Memory B cell (primary cell): ENCODE measurements around the gene FANCI.

Experiments used
- ATAC-seq: fragments of 150-1000 bp; cut with Tn5 transposase; 2 replicates; pipeline ENCODE4 v1.10.0; 2021; ENCODE audit warnings: low read depth, mild to moderate bottlenecking, moderate library complexity
- DNase-seq, 2 donors: peaks; one replicate each; pipeline ENCODE4 v3.0.0; 2022; ENCODE audit warnings: low spot score in 2 of 2
- H3K27ac Mint-ChIP-seq: one replicate; pipeline ENCODE4 v1.8.0; 2022; ENCODE audit warnings: mild to moderate bottlenecking, moderate library complexity, mixed read lengths
- H3K27me3 Mint-ChIP-seq: one replicate; pipeline ENCODE4 v1.8.0; 2022; ENCODE audit warnings: mixed read lengths
- H3K36me3 Mint-ChIP-seq: one replicate; pipeline ENCODE4 v1.8.0; 2022; ENCODE audit warnings: mild to moderate bottlenecking, mixed read lengths
- H3K4me1 Mint-ChIP-seq: one replicate; pipeline ENCODE4 v1.8.0; 2022; ENCODE audit warnings: mixed read lengths
- H3K4me3 Mint-ChIP-seq: one replicate; pipeline ENCODE4 v1.8.0; 2022; ENCODE audit warnings: mild to moderate bottlenecking, moderate library complexity, mixed read lengths
- H3K9me3 Mint-ChIP-seq: one replicate; pipeline ENCODE4 v1.8.0; 2022; ENCODE audit warnings: mixed read lengths

The FANCI gene

DNA sequence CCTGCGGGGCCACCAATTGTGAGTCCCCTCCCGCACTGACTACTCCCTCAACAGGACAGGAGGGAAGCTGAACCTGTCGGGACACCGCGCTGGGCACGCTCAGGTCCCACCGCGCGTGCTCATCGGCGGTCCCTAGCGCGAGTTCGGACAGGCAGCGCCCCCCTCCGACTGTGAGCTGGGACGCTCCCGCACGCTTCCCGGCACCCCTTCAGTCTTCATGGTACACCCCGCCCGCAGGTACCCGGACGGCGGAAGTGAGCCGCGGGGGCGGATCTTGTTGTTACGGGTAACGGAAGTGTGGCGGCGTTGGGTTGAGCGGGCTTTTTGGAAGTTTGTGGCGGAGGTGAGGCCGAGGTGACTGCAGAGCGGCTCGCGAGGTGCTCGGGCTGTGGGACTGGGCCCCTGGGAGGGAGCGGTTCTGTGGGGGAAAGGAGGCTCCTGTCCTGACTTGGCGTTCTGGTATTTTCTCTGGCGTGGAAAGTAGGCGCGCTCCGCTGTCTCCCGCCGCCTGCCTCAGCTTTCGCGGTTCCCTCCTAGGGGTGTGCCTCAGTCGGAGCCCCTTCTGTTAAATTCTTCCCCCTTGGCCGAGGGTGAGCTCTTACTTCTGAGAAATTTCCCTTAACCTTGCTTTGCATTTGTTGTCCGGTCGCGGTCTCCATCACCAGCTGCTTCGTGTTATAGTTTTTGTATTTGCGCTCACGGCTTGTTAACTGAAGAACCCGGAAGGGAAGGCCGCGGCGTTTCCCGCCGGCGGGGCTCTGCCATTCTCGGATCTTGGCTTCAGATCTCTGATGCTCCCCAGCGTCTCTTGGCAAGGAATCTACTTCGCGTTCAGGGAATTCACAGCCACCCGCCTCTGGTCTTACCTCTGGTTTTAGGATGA lies at the start of gene FANCI:
TSS of gene FANCI (plus strand) at position 289 of the 883 bp plus-strand sequence. CDS start 3,669 bp downstream, outside the sequence.
- peak; percentile 95 for ATAC-seq
- Mint-ChIP-seq H3K4me3 (peak within 1 kb of the TSS; percentile 83), H3K4me1 (peaks cover 17% of the 10 kb centered on the region), H3K27me3 (no peaks in the 10 kb centered on the region), H3K36me3 (peaks cover 4% of the 10 kb centered on the region), H3K9me3 (no peaks in the 10 kb centered on the region), H3K27ac (peak within 1 kb of the TSS; percentile 51)
- peak; percentile 88 to 97 for DNase-seq

DNA sequence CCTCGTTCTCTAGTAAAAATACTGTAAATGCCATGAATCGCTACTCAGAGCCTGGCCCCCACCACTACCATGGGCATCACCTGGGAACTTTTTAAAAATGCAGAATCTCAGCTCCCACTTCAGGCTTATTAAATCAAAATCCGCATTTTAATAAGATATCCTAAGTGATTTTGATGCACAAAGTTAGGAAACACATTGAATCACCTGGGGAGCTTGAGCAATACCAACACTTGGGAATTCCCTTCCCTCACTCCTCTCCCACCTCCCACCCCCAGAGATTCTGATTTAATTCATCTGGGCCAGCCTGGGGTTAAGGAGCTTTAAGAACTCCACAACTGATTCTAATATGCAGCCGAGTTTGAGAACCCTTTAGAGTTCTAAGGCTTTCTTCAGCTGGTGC lies 49.2 kb upstream of the FANCI start:
- no peak overlapping the region for H3K4me3 Mint-ChIP-seq
- ATAC-seq (no peak), DNase-seq (no peak)
- no peaks in the 10 kb centered on the region for H3K4me1 Mint-ChIP-seq
- no peak overlapping the region for H3K27ac Mint-ChIP-seq
- H3K9me3 Mint-ChIP-seq, result no peaks in the 10 kb centered on the region
- H3K27me3 Mint-ChIP-seq, result no peaks in the 10 kb centered on the region
- H3K36me3 Mint-ChIP-seq, result peaks cover 33% of the 10 kb centered on the region

DNA sequence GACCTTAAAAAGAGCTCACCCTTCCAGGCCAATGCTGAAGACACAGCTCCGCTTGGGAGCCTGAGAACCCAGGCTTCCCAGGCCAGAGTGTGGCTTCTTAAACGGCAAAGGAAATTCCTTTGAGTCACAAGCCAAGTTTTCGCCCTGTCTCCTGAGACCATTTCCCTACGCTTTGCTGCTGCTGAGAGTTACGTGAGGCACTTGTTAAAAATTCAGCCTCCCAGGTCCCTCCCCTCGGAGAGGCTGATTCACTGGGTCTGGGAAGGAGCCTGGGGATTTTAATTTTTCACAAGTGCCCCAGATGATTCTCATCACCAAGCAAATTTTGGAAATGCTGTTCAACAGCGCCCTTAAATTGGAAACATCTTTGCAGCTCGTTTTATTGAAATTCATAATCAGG lies 47.9 kb upstream of the FANCI start:
- peaks cover 31% of the 10 kb centered on the region for H3K36me3 Mint-ChIP-seq
- no peaks in the 10 kb centered on the region for H3K27me3 Mint-ChIP-seq
- ATAC-seq (no peak), DNase-seq (no peak)
- H3K9me3 Mint-ChIP-seq, result no peaks in the 10 kb centered on the region
- no peak overlapping the region for H3K4me3 Mint-ChIP-seq
- H3K27ac Mint-ChIP-seq, result no peak overlapping the region
- H3K4me1 Mint-ChIP-seq, result no peaks in the 10 kb centered on the region

DNA sequence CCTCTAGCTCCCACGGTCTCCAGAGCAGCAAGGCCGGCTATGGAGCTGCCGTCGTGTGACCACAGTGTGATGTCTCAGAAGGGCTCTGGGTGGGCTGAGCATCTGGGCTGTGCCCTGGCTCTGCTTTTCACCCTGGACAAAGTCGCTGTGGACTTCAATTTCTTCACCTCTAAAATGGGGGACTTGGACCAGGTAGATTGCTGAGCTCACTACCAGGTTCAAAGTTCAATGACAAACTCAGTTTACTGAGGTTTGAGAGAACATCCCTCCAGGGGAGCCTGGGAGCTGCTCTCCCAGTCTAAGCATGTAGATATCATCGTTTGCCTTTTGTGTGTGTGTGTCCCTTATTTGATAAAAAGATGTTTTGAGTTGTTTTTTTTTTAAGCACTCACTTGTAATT lies 47.5 kb upstream of the FANCI start:
- Mint-ChIP-seq H3K27ac (no peak overlapping the region), H3K4me3 (no peak overlapping the region), H3K4me1 (no peaks in the 10 kb centered on the region), H3K9me3 (no peaks in the 10 kb centered on the region), H3K36me3 (peaks cover 29% of the 10 kb centered on the region), H3K27me3 (no peaks in the 10 kb centered on the region)
- DNase-seq, result no peak
- ATAC-seq, result no peak

DNA sequence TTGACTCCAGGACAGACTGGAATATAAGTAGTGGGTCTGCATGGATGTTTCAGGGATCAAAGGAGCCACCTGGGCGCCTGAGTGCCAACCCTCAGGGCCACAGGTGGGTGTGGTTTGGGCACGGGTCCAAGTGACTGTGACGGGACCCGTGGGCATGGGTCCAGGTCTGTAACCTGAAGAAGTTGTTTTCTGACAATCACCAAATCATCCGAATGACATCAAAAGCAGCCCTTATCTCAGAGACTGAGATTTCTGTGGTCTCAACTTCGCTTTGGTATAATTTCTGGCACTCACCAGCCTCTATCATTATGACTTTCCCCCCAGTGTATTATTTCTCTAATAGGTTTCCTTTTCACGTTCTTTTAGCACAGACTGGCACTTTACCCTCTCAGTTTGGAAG lies 46.8 kb upstream of the FANCI start:
- no peaks in the 10 kb centered on the region for H3K27me3 Mint-ChIP-seq
- no peak overlapping the region for H3K4me3 Mint-ChIP-seq
- H3K36me3 Mint-ChIP-seq, result peaks cover 27% of the 10 kb centered on the region
- no peaks in the 10 kb centered on the region for H3K4me1 Mint-ChIP-seq
- no peaks in the 10 kb centered on the region for H3K9me3 Mint-ChIP-seq
- DNase-seq (no peak), ATAC-seq (no peak)
- no peak overlapping the region for H3K27ac Mint-ChIP-seq

DNA sequence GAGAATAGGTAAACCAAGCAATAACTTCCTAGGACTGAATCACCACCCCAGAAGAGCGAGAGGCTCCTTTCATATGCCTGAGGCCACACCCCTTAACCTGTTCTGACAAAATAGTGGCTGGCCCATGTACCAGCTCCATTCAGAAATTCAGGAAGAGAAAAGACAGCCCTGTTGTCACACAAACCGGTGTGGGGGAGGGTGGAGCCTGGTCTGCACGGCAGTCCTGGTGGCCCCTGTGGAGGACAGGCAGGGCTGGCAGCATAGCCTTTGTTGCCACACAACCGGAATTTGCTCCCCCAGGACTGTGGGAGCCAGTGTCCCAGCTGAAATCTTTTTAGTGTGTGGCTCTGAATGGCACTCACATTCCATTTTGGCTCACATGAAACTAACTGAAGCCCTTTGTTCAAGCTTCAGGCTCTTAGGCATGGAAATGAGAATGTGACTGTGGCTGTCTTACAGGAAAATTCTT lies 46.2 kb upstream of the FANCI start:
- H3K27ac Mint-ChIP-seq, result no peak overlapping the region
- no peaks in the 10 kb centered on the region for H3K27me3 Mint-ChIP-seq
- H3K4me3 Mint-ChIP-seq, result no peak overlapping the region
- no peaks in the 10 kb centered on the region for H3K4me1 Mint-ChIP-seq
- DNase-seq (no peak), ATAC-seq (no peak)
- no peaks in the 10 kb centered on the region for H3K9me3 Mint-ChIP-seq
- peaks cover 24% of the 10 kb centered on the region for H3K36me3 Mint-ChIP-seq

DNA sequence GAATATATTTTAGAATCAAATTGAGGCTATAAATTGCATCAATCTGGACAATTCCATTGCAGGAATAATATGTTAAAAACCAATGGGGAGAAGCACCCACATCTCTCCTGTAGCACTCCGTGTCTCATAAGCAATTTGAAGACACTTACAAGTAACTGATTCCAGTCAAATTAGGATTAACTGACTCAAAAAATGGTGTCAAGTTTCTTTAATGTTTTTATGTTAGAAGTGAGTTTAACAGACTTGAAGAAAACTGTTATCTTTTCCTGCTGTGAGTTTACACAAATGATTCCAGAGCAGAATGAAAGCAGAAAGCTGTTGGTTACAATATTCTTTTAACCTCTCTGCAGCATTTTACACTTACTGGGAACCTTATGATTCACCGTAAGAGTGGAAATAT lies 45.6 kb upstream of the FANCI start:
- no peak for ATAC-seq
- peaks cover 17% of the 10 kb centered on the region for H3K36me3 Mint-ChIP-seq

DNA sequence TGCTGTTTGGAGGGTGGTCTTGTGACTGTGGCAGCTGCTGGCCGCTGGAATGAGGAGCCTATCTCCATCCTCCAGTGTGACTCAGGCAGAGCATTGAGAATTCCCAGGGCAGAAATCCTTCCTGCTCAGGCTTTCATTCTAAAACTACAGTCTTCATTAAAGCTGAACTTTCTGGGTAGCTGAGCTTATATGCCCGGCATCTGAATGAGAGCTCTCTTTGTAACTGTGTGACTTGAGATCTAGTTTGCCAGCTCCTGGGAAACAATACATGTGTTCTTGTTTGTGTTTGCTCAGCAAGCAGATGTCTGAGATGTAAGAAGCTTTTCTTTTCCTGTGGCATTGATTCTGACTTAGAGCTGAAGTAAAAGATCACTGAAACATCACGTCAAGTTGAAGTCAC lies 44.8 kb upstream of the FANCI start:
- H3K4me1 Mint-ChIP-seq, result no peaks in the 10 kb centered on the region
- H3K27ac Mint-ChIP-seq, result no peak overlapping the region
- ATAC-seq (no peak), DNase-seq (no peak)
- peaks cover 13% of the 10 kb centered on the region for H3K36me3 Mint-ChIP-seq
- no peaks in the 10 kb centered on the region for H3K27me3 Mint-ChIP-seq
- H3K4me3 Mint-ChIP-seq, result no peak overlapping the region
- no peaks in the 10 kb centered on the region for H3K9me3 Mint-ChIP-seq

More for the DNA sequence above, 45.6 kb upstream of the FANCI start:
- DNase-seq, result no peak
- Mint-ChIP-seq H3K27me3 (no peaks in the 10 kb centered on the region), H3K27ac (no peak overlapping the region), H3K4me1 (no peaks in the 10 kb centered on the region), H3K9me3 (no peaks in the 10 kb centered on the region), H3K4me3 (no peak overlapping the region)

DNA sequence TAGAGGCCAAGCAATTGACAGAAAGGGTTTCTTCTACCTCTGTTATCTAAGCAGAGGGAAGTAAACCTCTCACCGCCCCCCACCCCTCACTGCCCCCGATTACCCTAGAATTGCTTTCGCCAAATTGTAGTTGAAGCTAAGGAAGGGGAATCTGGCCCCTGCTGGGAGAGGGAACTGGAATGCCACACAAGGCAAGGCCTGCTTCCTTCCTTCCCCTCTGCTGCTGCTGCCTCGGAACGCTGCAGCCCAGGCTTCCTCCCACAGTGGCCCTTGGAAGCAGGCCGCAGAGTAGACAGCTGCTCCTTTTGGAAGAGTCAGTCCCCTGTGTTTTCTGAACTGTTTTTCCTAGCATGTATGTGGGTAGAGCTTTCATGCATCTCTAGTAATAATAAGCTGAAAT lies 44.0 kb upstream of the FANCI start:
- no peak overlapping the region for H3K27ac Mint-ChIP-seq
- H3K36me3 Mint-ChIP-seq, result peaks cover 13% of the 10 kb centered on the region
- H3K4me3 Mint-ChIP-seq, result no peak overlapping the region
- no peaks in the 10 kb centered on the region for H3K9me3 Mint-ChIP-seq
- ATAC-seq (no peak), DNase-seq (no peak)
- H3K4me1 Mint-ChIP-seq, result no peaks in the 10 kb centered on the region
- no peaks in the 10 kb centered on the region for H3K27me3 Mint-ChIP-seq

DNA sequence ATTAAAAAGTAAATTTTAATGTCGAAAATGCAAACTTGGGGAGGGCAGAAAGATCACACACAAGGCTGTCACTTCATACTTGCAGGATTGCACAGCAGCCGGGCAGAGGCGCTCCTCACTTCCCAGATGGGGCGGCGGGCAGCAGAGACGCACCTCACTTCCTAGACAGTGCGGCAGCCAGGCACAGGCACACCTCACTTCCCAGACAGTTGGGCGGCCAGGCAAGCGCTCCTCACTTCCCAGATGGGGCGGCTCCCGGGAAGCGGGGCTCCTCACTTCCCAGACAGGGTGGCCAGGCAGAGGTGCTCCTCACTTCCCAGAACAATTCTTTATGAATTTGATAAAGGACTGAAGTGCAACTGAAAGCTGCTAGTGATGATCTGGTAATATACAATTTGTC lies 43.6 kb upstream of the FANCI start:
- H3K4me3 Mint-ChIP-seq, result no peak overlapping the region
- DNase-seq (no peak), ATAC-seq (no peak)
- H3K27ac Mint-ChIP-seq, result no peak overlapping the region
- H3K27me3 Mint-ChIP-seq, result no peaks in the 10 kb centered on the region
- H3K36me3 Mint-ChIP-seq, result peaks cover 13% of the 10 kb centered on the region
- no peaks in the 10 kb centered on the region for H3K4me1 Mint-ChIP-seq
- no peaks in the 10 kb centered on the region for H3K9me3 Mint-ChIP-seq

DNA sequence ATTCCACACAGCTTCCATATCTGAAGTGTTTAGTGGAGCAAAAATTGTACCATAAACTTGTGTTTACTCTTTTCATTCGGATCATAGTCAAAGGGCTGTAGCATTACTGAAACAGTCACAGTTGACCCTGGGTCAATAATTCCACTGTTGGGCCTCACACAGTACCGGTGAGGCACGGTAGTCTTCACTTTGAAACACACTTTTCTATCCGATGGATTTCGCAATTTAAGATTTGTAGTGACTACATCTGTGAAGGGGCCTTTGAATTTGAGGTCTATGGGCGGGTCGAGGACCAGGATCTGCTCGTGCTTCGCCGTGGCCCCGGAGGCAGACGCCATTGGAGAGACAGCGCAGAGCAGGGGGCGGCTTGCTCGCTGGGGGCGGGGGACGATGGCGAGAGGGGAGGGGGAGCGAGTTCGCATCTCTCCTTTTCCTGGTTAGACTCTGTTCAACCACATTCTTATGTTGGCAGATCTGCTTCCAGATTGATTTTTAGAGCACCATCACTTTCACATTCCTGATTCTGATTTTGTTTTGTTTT lies 42.2 kb upstream of the FANCI start:
- DNase-seq (no peak), ATAC-seq (no peak)
- Mint-ChIP-seq H3K4me3 (no peak overlapping the region), H3K27ac (no peak overlapping the region), H3K27me3 (no peaks in the 10 kb centered on the region), H3K4me1 (no peaks in the 10 kb centered on the region), H3K36me3 (peaks cover 10% of the 10 kb centered on the region), H3K9me3 (no peaks in the 10 kb centered on the region)

DNA sequence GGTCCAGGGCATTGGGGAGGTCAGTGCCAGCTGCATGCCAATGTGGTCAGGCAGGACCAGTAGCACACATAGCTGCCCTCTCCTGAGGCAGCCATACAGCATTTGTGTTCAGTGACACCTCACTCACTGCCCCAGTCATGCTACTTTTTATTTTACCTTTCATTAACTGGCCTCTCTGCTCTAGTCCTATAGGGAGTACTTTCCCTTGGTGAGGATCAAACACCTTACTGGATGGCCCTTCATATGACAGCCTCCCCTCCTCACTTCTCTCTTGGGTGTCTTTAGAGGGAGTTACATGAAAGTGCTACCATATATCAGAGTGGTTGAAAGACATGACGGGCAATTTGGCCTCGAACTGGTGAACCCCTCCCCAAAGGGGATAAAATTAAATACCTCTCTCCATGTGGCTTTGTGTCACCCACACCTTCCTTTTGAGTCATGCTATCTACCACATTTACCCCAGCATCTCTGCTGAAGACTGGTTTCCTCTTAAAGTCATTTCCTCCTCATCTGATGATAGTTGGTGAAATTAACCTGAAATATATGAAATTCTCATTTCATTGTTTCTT lies 40.0 kb upstream of the FANCI start:
- Mint-ChIP-seq H3K4me3 (no peak overlapping the region), H3K36me3 (peaks cover 5% of the 10 kb centered on the region), H3K27ac (no peak overlapping the region), H3K9me3 (no peaks in the 10 kb centered on the region), H3K27me3 (peaks cover 2% of the 10 kb centered on the region), H3K4me1 (peaks cover 2% of the 10 kb centered on the region)
- no peak for DNase-seq
- no peak for ATAC-seq

DNA sequence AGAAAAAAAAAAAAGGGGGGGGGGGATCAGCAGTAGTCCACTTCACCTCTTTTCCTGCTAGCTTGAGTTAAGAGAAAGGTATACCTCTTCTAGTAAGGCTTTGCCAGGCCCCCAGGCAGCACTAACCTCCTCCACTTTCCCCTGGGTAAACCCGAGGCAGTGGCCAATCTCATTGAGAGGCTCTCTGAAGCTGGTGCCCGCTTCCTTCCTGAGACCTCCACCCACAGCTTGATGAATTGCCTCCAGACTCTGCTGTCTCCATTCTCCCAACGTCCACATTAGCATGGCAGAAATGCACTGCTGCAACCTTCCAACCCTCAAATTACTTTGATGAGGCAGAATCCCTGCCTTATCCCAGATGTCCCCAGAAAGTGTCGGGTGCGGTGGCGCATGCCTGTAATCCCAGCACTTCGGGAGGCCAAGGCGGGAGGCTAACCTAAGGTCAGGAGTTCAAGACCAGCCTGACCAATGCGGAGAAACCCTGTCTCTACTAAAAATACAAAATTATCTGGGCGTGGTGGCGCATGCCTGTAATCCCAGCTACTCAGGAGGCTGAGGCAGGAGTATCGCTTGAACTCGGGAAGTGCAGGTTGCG lies 37.7 kb upstream of the FANCI start:
- no peak for DNase-seq
- Mint-ChIP-seq H3K9me3 (no peaks in the 10 kb centered on the region), H3K4me1 (peaks cover 2% of the 10 kb centered on the region), H3K36me3 (peaks cover 3% of the 10 kb centered on the region), H3K4me3 (no peak overlapping the region), H3K27ac (no peak overlapping the region), H3K27me3 (peaks cover 2% of the 10 kb centered on the region)
- no peak for ATAC-seq

DNA sequence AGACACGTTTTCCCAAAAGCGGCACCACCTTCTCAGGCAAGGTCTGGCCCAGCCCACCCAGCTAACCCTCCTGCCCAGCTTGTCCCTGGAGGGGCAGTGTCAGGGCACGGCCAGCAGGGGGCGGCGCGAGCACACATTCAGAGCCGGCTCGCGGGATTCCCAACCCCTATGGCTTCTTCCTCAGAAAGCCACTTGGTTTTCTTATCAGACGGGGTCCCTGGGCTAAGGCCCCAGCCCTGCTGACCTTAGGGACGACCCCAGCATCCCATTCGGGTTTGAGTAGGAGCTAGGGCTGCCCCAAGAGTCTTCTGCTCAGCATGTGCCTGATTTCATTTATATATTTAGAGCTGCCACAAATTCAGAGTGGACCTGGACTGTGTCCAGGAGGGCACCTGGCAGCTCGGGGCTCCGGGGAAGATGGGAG lies 36.9 kb upstream of the FANCI start:
- peaks cover 2% of the 10 kb centered on the region for H3K27me3 Mint-ChIP-seq
- H3K4me3 Mint-ChIP-seq, result no peak overlapping the region
- no peaks in the 10 kb centered on the region for H3K9me3 Mint-ChIP-seq
- ATAC-seq, result peak; percentile 76
- no peak overlapping the region for H3K27ac Mint-ChIP-seq
- DNase-seq, result peak; percentile 58 to 60
- no peaks in the 10 kb centered on the region for H3K36me3 Mint-ChIP-seq
- peaks cover 2% of the 10 kb centered on the region for H3K4me1 Mint-ChIP-seq
